D721Med (cell line): Measurements from ENCODE around the gene POLR1A.

Experiments used
- DNase-seq: peaks from one replicate; pipeline ENCODE4 v3.0.0; 2011; ENCODE audit warnings: low spot score; ENCODE audit not compliant: insufficient read length
- FAIRE-seq: peaks from 2 replicates; lab custom pipeline; 2011; peaks lifted over from hg19 to GRCh38; lab: Jason Lieb, UNC
- TF ChIP-seq, protein P1 (sequence below): IDR thresholded peaks from 2 replicates; pipeline ENCODE4 v1.5.1; 2012; ENCODE audit warnings: mild to moderate bottlenecking, control low read depth; ENCODE audit not compliant: insufficient read depth; ENCODE audit errors: missing control alignments

POLR1A gene

DNA sequence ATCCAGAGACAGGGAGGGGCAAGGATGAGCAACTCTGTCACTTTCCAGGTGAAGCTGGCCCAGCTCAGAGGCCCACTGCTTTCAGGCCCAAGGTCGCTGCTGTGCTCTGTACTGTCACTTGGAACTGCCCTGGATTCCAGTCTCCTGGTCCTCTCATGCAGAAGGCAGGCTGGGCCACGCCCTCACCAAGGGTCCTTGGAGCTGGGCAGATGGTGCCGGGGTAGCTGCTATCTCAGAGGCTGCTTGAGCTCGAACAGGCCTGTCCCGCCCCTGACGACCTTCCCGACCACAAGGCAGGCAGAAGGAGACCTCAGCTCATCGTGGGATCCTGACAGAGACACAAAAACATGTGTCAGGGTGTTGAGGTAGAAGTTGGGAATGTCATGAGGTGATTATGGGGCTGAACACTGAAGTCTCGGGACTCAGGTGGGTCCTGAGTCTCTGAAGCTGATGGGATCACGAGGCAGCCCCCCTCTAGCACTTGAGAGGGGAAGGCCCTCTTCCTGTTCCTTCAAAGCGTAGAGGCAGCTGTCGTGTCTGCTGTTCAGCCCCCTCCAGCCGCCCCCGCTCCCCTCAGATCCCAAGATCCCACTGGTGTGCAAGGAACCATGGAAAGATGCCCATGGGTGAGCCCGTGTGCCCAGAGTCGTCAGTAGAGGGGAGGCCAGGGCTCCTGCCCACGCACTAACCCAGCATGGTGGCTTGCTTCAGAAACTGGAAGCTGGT, 78.3 kb downstream of the POLR1A start:
- FAIRE-seq: no peak
- DNase-seq: no peak
- TF ChIP-seq, protein P1, sequence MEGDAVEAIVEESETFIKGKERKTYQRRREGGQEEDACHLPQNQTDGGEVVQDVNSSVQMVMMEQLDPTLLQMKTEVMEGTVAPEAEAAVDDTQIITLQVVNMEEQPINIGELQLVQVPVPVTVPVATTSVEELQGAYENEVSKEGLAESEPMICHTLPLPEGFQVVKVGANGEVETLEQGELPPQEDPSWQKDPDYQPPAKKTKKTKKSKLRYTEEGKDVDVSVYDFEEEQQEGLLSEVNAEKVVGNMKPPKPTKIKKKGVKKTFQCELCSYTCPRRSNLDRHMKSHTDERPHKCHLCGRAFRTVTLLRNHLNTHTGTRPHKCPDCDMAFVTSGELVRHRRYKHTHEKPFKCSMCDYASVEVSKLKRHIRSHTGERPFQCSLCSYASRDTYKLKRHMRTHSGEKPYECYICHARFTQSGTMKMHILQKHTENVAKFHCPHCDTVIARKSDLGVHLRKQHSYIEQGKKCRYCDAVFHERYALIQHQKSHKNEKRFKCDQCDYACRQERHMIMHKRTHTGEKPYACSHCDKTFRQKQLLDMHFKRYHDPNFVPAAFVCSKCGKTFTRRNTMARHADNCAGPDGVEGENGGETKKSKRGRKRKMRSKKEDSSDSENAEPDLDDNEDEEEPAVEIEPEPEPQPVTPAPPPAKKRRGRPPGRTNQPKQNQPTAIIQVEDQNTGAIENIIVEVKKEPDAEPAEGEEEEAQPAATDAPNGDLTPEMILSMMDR: no peak

DNA sequence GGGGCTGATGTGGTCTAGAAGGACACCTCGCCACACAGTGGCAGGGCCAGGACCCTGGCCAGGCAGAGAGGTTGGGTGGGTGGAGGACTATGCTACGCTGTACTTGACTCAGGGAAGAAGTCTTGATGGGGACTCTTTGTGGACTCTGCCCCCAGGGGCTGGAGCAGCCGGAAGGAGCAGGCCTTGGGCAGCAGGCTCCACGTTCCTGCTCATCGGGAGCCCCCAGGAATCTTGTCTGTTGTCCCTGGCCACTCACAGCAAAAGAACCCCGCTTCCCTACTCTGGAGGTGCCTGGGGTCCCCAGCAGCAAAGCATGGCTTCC, 79.0 kb downstream of the POLR1A start:
- DNase-seq (no peak), FAIRE-seq (no peak)
- TF ChIP-seq, protein P1: no peak

DNA sequence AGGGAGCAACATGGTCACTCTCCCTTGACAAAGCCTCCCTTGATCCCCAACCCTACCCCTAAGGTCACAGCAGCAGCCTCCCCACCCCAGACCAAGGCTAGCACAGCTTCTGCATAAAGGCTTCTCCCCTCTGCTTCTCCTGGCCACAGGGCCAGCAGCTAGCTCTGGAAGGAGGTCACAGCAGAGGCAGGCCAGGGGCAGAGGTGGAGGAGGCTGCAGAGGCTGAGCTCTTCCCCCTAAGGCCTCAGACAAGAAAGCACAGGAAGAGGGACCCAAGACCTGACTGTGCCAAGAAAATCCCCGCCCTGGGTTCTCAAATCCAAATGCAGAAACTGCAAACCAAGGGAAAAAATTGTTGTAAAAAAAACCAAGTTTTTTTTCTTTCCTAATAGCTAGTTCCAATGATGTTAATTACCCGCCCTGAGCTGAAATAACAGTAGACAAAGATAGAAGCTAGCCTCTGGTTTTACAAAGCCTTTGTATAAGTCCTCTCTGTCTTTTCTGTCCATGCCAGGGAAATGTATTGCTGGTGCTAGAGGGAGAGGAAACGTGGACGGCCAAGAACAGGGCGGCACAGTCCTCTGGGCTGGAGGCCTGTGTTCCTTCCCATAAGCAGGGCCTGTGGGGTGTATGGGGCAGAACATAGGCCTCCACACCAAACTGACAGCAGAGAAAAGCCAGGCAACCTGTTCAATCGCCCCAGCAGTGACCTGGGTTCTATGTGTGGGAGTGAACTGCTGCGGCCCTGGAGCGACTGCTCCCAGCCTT, 79.5 kb downstream of the POLR1A start:
- DNase-seq (no peak), FAIRE-seq (no peak)
- TF ChIP-seq, protein P1: no peak

DNA sequence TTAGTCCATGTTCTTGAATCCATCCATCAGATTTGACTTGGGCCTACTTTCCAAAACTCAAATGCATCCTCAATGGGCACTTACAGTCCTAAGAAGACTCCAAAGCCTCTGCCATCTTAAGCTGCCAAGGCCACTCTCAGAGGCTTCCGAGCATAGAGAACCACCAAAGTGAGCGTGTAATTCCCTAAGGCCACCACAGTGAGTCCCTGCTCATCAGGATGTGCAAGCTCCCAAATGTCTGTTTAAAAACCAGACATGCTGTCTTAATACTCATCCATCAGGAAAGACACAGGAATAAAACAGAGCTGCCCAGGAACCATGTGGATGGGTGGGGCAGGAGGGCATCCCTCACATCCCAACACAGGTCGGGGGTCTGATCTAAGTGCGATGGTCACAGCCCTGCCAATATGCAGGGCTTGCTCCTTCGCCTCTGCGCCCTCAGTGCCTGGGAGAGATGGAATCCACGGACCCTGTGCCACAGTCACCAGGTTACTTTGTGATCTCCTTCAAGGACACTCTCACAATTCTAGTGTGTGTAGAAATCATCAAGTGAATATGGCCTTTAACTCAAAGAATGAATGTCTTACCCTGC, 80.4 kb downstream of the POLR1A start:
- no peak for FAIRE-seq
- no peak for DNase-seq
- TF ChIP-seq, protein P1: no peak

DNA sequence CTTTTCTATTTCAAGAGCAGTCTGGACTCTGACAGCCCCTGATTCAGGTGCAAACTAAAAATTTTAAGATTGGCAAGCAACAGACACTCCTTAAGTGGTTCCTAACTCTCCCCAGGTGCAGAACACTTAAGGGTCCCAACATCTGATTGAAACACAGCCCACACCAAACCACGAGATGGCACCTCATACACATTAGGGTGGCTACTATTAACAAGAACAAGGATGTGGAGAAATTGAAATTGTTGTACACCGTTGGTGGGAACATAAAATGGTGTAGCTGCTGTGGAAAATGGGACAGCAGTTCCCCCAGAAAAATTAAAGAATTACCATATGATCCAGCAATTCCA, 82.3 kb downstream of the POLR1A start:
- TF ChIP-seq, protein P1: no peak
- no peak for FAIRE-seq
- no peak for DNase-seq

DNA sequence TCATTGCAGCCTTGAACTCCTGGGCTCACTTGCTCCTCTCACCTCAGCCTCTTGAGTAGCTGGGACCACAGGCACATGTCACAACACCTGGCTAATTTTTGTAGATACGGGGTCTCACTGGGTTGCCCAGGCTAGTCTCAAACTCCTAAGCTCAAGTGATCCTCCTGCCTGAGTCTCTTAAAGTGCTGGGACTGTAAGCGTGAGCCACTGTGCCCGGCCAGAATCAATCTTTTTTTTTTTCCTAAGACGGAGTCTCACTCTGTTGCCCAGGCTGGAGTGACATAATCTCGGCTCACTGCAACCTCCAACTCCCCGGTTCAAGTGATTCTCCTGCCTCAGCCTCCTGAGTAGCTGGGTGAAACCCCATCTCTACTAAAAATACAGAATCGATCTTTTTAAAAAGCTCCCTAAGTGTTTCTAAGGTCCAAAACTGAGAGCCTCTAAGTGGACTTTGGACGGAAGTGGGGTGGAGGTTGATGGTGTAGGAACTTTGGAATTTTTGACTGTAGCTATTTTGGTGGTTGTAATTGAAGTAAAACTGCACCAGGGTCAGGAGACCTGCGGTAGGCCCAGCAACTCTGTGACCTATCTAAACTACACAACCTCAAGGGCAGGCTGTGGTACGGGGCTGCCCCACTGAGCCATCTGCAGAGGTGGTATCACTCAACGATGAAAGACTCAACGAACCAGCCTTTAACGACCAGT, 82.9 kb downstream of the POLR1A start:
- FAIRE-seq (no peak), DNase-seq (no peak)
- TF ChIP-seq, protein P1: no peak
